Osteocyte (in vitro differentiated cells): Measurements from ENCODE around the gene NOX1. TPM values are rescaled to one million over a fixed set of nuclear protein-coding genes. Genes with fewer than 3 reads are reported as not detected.

Source experiments
- DNase-seq: peaks from one replicate; pipeline ENCODE4 v3.0.0; 2021; ENCODE audit warnings: mixed read lengths; ENCODE audit not compliant: unreplicated experiment; ENCODE audit errors: extremely low spot score
- H3K27ac Mint-ChIP-seq: one replicate; pipeline ENCODE4 v1.8.0; 2021; ENCODE audit warnings: mild to moderate bottlenecking, mixed read lengths; ENCODE audit not compliant: unreplicated experiment
- H3K27me3 Mint-ChIP-seq: one replicate; pipeline ENCODE4 v1.8.0; 2021; ENCODE audit warnings: mixed read lengths; ENCODE audit not compliant: unreplicated experiment
- H3K36me3 Mint-ChIP-seq: one replicate; pipeline ENCODE4 v1.8.0; 2021; ENCODE audit warnings: mixed read lengths; ENCODE audit not compliant: unreplicated experiment
- H3K4me1 Mint-ChIP-seq: one replicate; pipeline ENCODE4 v1.8.0; 2021; ENCODE audit warnings: mixed read lengths; ENCODE audit not compliant: unreplicated experiment
- H3K4me3 Mint-ChIP-seq: one replicate; pipeline ENCODE4 v1.8.0; 2021; ENCODE audit warnings: mild to moderate bottlenecking, moderate library complexity, mixed read lengths; ENCODE audit not compliant: unreplicated experiment
- H3K9me3 Mint-ChIP-seq: one replicate; pipeline ENCODE4 v1.8.0; 2021; ENCODE audit warnings: mixed read lengths; ENCODE audit not compliant: unreplicated experiment
- total RNA-seq: library from RNA; stranded (reverse); gene quantifications from 2 replicates; pipeline ENCODE4 v1.2.1, GENCODE V29; 2021
- TF ChIP-seq, protein P1 (sequence below): fragments of 200-600 bp; sonication (generic); IDR thresholded peaks from 2 replicates; pipeline ENCODE4 v1.5.0; 2021; ENCODE audit warnings: antibody characterized with exemption, mild to moderate bottlenecking, moderate library complexity

The NOX1 gene
- total RNA-seq, 1 donor from 2014 or later, result not detected

DNA sequence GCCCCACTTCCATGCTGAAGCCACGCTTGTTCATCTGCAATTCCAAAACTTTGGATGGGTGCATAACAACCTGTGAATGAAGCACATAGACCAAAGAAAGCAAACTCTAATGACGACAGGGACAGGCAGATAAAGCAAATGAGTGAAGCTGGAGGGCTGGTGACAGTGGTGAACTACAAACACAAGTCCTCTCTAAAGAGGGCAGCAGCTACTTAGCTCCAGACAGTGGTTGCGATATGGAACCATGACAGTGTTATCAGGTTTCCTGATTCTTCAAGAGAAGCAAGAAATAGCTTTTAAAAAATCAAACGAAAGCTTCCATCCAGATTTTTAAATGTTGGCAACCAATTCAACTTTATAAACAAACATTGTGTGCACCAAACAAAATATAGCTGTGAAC, 23.8 kb downstream of the NOX1 start:
- TF ChIP-seq, protein P1, sequence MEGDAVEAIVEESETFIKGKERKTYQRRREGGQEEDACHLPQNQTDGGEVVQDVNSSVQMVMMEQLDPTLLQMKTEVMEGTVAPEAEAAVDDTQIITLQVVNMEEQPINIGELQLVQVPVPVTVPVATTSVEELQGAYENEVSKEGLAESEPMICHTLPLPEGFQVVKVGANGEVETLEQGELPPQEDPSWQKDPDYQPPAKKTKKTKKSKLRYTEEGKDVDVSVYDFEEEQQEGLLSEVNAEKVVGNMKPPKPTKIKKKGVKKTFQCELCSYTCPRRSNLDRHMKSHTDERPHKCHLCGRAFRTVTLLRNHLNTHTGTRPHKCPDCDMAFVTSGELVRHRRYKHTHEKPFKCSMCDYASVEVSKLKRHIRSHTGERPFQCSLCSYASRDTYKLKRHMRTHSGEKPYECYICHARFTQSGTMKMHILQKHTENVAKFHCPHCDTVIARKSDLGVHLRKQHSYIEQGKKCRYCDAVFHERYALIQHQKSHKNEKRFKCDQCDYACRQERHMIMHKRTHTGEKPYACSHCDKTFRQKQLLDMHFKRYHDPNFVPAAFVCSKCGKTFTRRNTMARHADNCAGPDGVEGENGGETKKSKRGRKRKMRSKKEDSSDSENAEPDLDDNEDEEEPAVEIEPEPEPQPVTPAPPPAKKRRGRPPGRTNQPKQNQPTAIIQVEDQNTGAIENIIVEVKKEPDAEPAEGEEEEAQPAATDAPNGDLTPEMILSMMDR, result no peak
- Mint-ChIP-seq H3K36me3 (no peaks in the 10 kb centered on the region), H3K27me3 (no peaks in the 10 kb centered on the region), H3K9me3 (peaks cover 3% of the 10 kb centered on the region), H3K4me3 (no peak overlapping the region), H3K4me1 (no peaks in the 10 kb centered on the region), H3K27ac (no peak overlapping the region)
- no peak for DNase-seq

GRCh38 chrX:100831219-100831946, 42.8 kb downstream of the NOX1 start:
- TF ChIP-seq, protein P1, result no peak
- no peak for DNase-seq
- no peak overlapping the region for H3K4me3 Mint-ChIP-seq
- H3K36me3 Mint-ChIP-seq, result peaks cover 8% of the 10 kb centered on the region
- no peaks in the 10 kb centered on the region for H3K9me3 Mint-ChIP-seq
- H3K27ac Mint-ChIP-seq, result no peak overlapping the region
- no peaks in the 10 kb centered on the region for H3K27me3 Mint-ChIP-seq
- H3K4me1 Mint-ChIP-seq, result no peaks in the 10 kb centered on the region

DNA sequence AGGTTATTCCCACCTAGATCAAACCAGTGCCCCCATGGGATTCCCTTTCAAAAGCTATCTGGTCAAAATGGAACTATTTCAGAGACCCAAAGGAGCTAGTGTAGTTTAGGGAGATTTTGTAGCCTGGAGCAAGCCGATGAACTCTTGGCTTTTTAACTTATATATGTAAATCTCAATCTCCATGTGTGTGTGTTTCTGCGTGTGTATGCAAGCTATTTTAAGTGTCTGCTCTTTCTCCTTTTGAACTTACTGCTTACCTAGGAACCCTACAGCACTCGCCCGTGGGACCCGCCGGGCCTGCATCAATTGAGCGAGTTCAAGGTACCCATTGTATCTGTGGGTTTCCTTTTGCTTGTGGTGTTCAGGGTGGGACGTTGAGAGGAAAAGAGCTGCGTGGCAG, 43.6 kb downstream of the NOX1 start:
- no peaks in the 10 kb centered on the region for H3K27me3 Mint-ChIP-seq
- no peaks in the 10 kb centered on the region for H3K9me3 Mint-ChIP-seq
- no peak overlapping the region for H3K27ac Mint-ChIP-seq
- TF ChIP-seq, protein P1, result no peak
- no peaks in the 10 kb centered on the region for H3K4me1 Mint-ChIP-seq
- H3K36me3 Mint-ChIP-seq, result peaks cover 8% of the 10 kb centered on the region
- DNase-seq, result no peak
- H3K4me3 Mint-ChIP-seq, result no peak overlapping the region

- H3K4me3 Mint-ChIP-seq, result no peak overlapping the region
- no peaks in the 10 kb centered on the region for H3K4me1 Mint-ChIP-seq
- H3K9me3 Mint-ChIP-seq, result no peaks in the 10 kb centered on the region
- H3K36me3 Mint-ChIP-seq, result peaks cover 8% of the 10 kb centered on the region
- H3K27ac Mint-ChIP-seq, result no peak overlapping the region
- DNase-seq, result no peak
- TF ChIP-seq, protein P1, result no peak
- H3K27me3 Mint-ChIP-seq, result no peaks in the 10 kb centered on the region
Measured at GRCh38 chrX:100830143-100830542, 44.0 kb downstream of the NOX1 start.

- H3K27ac Mint-ChIP-seq, result no peak overlapping the region
- no peaks in the 10 kb centered on the region for H3K4me1 Mint-ChIP-seq
- H3K36me3 Mint-ChIP-seq, result peaks cover 8% of the 10 kb centered on the region
- TF ChIP-seq, protein P1, result no peak
- H3K27me3 Mint-ChIP-seq, result no peaks in the 10 kb centered on the region
- no peak for DNase-seq
- H3K4me3 Mint-ChIP-seq, result no peak overlapping the region
- no peaks in the 10 kb centered on the region for H3K9me3 Mint-ChIP-seq
Measured at GRCh38 chrX:100829730-100830129, 44.4 kb downstream of the NOX1 start.
